A549 (cell line): ENCODE measurements around the gene CENPX. TPM values are rescaled to one million over a fixed set of nuclear protein-coding genes. Genes with fewer than 3 reads are reported as not detected.

Experiments
- ATAC-seq, 2 experiments: fragments of 200-7000 bp in 1 of 2; fragments of >200 bp in 1 of 2; cut with Nextera tagmentation in 1 of 2; cut with Tn5 transposase in 1 of 2; 3 replicates each; pipeline versions ENCODE4 v1.8.0 to v1.9.1; 2018 to 2020; ENCODE audit warnings: mild to moderate bottlenecking in 1 of 2, moderate library complexity in 1 of 2
- CTCF ChIA-PET: fragments of 300-600 bp; sonication (Branson Sonifier 250); formaldehyde crosslinking; extraction: SDS; loops from one replicate; lab custom pipeline; 2021; ENCODE audit warnings: antibody characterized with exemption, inconsistent platforms; lab: Yijun Ruan, JAX
- POLR2A ChIA-PET: fragments of 350-600 bp; formaldehyde crosslinking; extraction: SDS; loops from one replicate; lab custom pipeline; 2021; ENCODE audit warnings: antibody characterized with exemption, inconsistent platforms; lab: Yijun Ruan, JAX
- DNase-seq, 2 experiments: peaks; one replicate each; pipeline versions ENCODE4 v3.0.0 to v3.0.0-alpha.2; 2011 to 2016; ENCODE audit warnings: low read depth in 1 of 2, low spot score in 1 of 2
- FAIRE-seq: peaks from 2 replicates; lab custom pipeline; 2011; peaks lifted over from hg19 to GRCh38; lab: Jason Lieb, UNC
- H3K27ac ChIP-seq, 2 experiments: fragments of >200 bp; sonication (Bioruptor Twin); formaldehyde crosslinking; 3 replicates each; pipeline ENCODE4 v1.5.1; 2016 to 2017
- H3K4me1 ChIP-seq: fragments of >200 bp; sonication (Bioruptor Twin); formaldehyde crosslinking; 3 replicates; pipeline ENCODE4 v1.6.1; 2016
- H3K4me2 ChIP-seq: fragments of >200 bp; sonication (Bioruptor Twin); formaldehyde crosslinking; 3 replicates; pipeline ENCODE4 v1.6.1; 2016
- H3K4me3 ChIP-seq: fragments of >200 bp; sonication (Bioruptor Twin); formaldehyde crosslinking; 3 replicates; pipeline ENCODE4 v1.5.1; 2016
- H3K9me3 ChIP-seq: fragments of >200 bp; sonication (Bioruptor Twin); formaldehyde crosslinking; 3 replicates; pipeline ENCODE4 v1.6.1; 2016
- BHLHE40 ChIP-seq: IDR thresholded peaks from 2 replicates; pipeline ENCODE4 v1.6.1; 2012; ENCODE audit warnings: low read depth, low read length, inconsistent platforms
- CBX2 ChIP-seq: fragments of 200-600 bp; sonication (generic); IDR thresholded peaks from 2 replicates; pipeline ENCODE4 v1.6.1; 2016; ENCODE audit warnings: low read depth, mild to moderate bottlenecking, borderline replicate concordance
- CHD2 ChIP-seq: fragments of 150-350 bp; IDR thresholded peaks from 2 replicates; pipeline ENCODE4 v1.6.1; 2014; ENCODE audit warnings: low read length; ENCODE audit not compliant: partially characterized antibody
- EHF ChIP-seq: fragments of 250-450 bp; sonication (Bioruptor Pico); IDR thresholded peaks from 2 replicates; pipeline ENCODE4 v1.5.0; 2020; ENCODE audit warnings: mild to moderate bottlenecking
- EHMT2 ChIP-seq: fragments of 200-600 bp; sonication (generic); IDR thresholded peaks from 2 replicates; pipeline ENCODE4 v1.6.1; 2016; ENCODE audit warnings: antibody characterized with exemption, low read depth, mild to moderate bottlenecking, moderate library complexity
- FOSB ChIP-seq: fragments of 250-450 bp; sonication (Bioruptor Pico); IDR thresholded peaks from 2 replicates; pipeline ENCODE4 v1.5.0; 2020; ENCODE audit warnings: mild to moderate bottlenecking, moderate library complexity
- FOSL2 ChIP-seq, 2 experiments: fragments of 450-650 bp in 1 of 2; fragments of >200 bp in 1 of 2; sonication (Bioruptor Twin) in 1 of 2; formaldehyde crosslinking; IDR thresholded peaks; 2 replicates each; pipeline versions ENCODE4 v1.5.0 to v1.6.1; 2016 to 2020; ENCODE audit warnings: mild to moderate bottlenecking in 1 of 2, moderate library complexity in 1 of 2
- FOXS1 ChIP-seq: fragments of 250-450 bp; sonication (Bioruptor Pico); IDR thresholded peaks from 2 replicates; pipeline ENCODE4 v1.5.0; 2020; ENCODE audit warnings: mild to moderate bottlenecking, moderate library complexity
- KDM5A ChIP-seq: fragments of 200-600 bp; sonication (generic); IDR thresholded peaks from 2 replicates; pipeline ENCODE4 v1.6.1; 2016; ENCODE audit warnings: antibody characterized with exemption, mild to moderate bottlenecking
- PHF8 ChIP-seq: fragments of 200-600 bp; sonication (generic); IDR thresholded peaks from 2 replicates; pipeline ENCODE4 v1.6.1; 2016; ENCODE audit warnings: low read depth, mild to moderate bottlenecking, antibody characterized with exemption, moderate library complexity, borderline replicate concordance
- POLR2AphosphoS2 ChIP-seq: conservative IDR thresholded peaks from 2 replicates; pipeline ENCODE4 v1.6.1; 2012; ENCODE audit warnings: low read length, improper control_type of control experiment, inconsistent platforms
- RARB ChIP-seq: fragments of 250-450 bp; sonication (Bioruptor Pico); IDR thresholded peaks from 2 replicates; pipeline ENCODE4 v1.8.0; 2021; ENCODE audit warnings: mild to moderate bottlenecking, moderate library complexity
- SMC3 ChIP-seq: fragments of >200 bp; sonication (Bioruptor Twin); formaldehyde crosslinking; IDR thresholded peaks from 3 replicates; pipeline ENCODE4 v1.6.1; 2018; ENCODE audit warnings: inconsistent platforms
- SREBF2 ChIP-seq: fragments of 450-650 bp; IDR thresholded peaks from 2 replicates; pipeline ENCODE4 v1.6.1; 2014; ENCODE audit warnings: mild to moderate bottlenecking, moderate library complexity
- ZFP36 ChIP-seq: fragments of 450-650 bp; IDR thresholded peaks from 2 replicates; pipeline ENCODE4 v1.6.1; 2014; ENCODE audit warnings: borderline replicate concordance; ENCODE audit not compliant: partially characterized antibody
- WGBS: methylation state at CpG from one replicate; pipeline ENCODE4 v1.1.6; 2017; ENCODE audit errors: missing lambda C conversion rate; 5-methylcytosine and 5-hydroxymethylcytosine counted together
- polyA plus RNA-seq, 4 experiments: library from polyadenylated mRNA; depleted of rRNA in 3 of 4; stranded (reverse); fragments of >200 nt; fragmentation: RNase III in 1 of 4; extraction: RNeasy Plus Mini Kit Qiagen cat#74134 plus additional on column Dnase treatment in 1 of 4; gene quantifications; 2 replicates in 3 of 4; 3 replicates in 1 of 4; pipeline ENCODE4 v1.2.3, GENCODE V29; 2011 to 2017
- TF ChIP-seq, protein P1 (sequence below): fragments of >200 bp; sonication (Bioruptor Twin); formaldehyde crosslinking; IDR thresholded peaks from 2 replicates; pipeline ENCODE4 v1.6.1; 2016
- TF ChIP-seq, protein P2 (sequence below): IDR thresholded peaks from 2 replicates; pipeline ENCODE4 v1.6.1; 2012; ENCODE audit warnings: low read depth, borderline replicate concordance
- TF ChIP-seq, protein P3 (sequence below): fragments of 200-600 bp; sonication (generic); IDR thresholded peaks from 2 replicates; pipeline ENCODE4 v1.6.1; 2016; ENCODE audit warnings: antibody characterized with exemption, mild to moderate bottlenecking, moderate library complexity
- TF ChIP-seq, protein P4 (sequence below): fragments of 150-350 bp; IDR thresholded peaks from 2 replicates; pipeline ENCODE4 v1.6.1; 2014; ENCODE audit warnings: low read depth, mild to moderate bottlenecking, low read length
- TF ChIP-seq, protein P5 (sequence below): IDR thresholded peaks from 2 replicates; pipeline ENCODE4 v1.6.1; 2012
- TF ChIP-seq, protein P6 (sequence below): fragments of >200 bp; sonication (Bioruptor Twin); formaldehyde crosslinking; IDR thresholded peaks from 3 replicates; pipeline ENCODE4 v1.5.1; 2016

CENPX gene
- polyA plus RNA-seq, 2 of the 4 experiments (the other 2 are of a cell fraction), result 80.5 to 222 TPM

DNA sequence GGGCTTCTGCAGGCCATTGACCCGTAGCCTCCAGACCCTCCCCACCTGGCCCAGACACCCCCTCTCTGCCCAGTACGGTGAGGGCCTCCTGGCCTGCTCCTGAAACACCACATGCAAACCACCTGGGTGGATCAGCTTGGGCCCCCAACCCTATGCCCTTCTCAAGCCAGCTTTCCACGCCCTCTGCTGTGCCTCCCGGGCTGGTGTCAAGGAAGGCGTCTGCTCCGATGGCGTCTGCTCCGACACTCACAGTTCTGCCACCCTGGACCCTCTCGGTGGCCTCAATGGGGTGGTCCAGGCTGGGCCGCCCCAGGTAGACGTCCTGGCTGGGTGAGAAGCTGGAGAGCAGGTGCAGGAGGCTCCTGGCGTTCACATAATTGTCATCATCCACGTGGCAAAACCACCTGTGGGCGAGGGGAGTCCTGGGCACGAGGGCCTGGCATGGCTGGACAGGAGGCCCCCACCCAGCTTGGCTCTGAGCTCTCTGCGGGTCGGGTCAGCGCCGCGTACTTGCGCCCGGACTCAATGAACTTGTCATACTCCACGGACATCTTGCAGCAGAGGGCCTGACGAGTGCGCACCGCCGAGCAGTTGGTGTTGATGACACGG lies 27.6 kb upstream of the CENPX start (continued):
- TF ChIP-seq FOSB (CRISPR knock-in tag), result no peak
- TF ChIP-seq, protein P1, sequence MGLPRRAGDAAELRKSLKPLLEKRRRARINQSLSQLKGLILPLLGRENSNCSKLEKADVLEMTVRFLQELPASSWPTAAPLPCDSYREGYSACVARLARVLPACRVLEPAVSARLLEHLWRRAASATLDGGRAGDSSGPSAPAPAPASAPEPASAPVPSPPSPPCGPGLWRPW, result no peak
- no peak for TF ChIP-seq SMC3

DNA sequence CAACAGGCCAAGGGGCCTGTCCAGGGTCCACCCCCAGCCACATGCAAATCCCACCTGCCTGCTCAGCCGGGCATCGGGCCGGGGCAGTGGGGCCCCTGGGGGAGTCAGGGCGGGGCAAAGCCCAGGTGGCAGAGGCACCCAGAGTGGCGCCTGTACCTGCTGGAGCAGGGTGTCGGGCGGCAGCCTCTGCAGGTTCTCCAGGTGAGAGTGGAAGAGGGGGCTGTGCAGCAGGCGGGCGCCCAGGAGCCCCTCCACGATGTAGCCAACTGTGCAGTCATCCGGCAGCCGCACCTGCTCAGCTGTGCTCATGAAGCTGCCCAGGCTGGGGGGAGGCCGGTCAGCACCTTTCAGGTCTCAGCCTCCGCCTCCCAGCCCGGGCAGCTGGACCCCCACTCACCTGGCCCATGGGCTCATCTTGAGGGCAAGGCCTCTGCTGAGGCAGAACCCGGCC lies 26.9 kb upstream of the CENPX start:
- no peak for TF ChIP-seq BHLHE40
- TF ChIP-seq, protein P2, sequence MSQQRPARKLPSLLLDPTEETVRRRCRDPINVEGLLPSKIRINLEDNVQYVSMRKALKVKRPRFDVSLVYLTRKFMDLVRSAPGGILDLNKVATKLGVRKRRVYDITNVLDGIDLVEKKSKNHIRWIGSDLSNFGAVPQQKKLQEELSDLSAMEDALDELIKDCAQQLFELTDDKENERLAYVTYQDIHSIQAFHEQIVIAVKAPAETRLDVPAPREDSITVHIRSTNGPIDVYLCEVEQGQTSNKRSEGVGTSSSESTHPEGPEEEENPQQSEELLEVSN, result no peak
- no peak for TF ChIP-seq CHD2
- TF ChIP-seq, protein P3, sequence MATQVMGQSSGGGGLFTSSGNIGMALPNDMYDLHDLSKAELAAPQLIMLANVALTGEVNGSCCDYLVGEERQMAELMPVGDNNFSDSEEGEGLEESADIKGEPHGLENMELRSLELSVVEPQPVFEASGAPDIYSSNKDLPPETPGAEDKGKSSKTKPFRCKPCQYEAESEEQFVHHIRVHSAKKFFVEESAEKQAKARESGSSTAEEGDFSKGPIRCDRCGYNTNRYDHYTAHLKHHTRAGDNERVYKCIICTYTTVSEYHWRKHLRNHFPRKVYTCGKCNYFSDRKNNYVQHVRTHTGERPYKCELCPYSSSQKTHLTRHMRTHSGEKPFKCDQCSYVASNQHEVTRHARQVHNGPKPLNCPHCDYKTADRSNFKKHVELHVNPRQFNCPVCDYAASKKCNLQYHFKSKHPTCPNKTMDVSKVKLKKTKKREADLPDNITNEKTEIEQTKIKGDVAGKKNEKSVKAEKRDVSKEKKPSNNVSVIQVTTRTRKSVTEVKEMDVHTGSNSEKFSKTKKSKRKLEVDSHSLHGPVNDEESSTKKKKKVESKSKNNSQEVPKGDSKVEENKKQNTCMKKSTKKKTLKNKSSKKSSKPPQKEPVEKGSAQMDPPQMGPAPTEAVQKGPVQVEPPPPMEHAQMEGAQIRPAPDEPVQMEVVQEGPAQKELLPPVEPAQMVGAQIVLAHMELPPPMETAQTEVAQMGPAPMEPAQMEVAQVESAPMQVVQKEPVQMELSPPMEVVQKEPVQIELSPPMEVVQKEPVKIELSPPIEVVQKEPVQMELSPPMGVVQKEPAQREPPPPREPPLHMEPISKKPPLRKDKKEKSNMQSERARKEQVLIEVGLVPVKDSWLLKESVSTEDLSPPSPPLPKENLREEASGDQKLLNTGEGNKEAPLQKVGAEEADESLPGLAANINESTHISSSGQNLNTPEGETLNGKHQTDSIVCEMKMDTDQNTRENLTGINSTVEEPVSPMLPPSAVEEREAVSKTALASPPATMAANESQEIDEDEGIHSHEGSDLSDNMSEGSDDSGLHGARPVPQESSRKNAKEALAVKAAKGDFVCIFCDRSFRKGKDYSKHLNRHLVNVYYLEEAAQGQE, result no peak
- TF ChIP-seq, all 56 proteins: peak for 0
- ATAC-seq, result no peak
- no peak for FAIRE-seq
- ChIA-PET CTCF (interaction anchor here (0.9 to 21.7 kb wide), 7 partner anchors 8 to 90 kb away, joined by 3 to 191 read pairs (median 5); partner anchors contain the start of genes DCXR, NOTUM and RAC3), POLR2A (interaction anchor here (1.4 to 2.0 kb wide), 2 partner anchors 12 to 49 kb away, joined by 5 to 8 read pairs; partner anchors contain the start of genes DCXR and FASN)
- no peak overlapping the region for H3K4me3 ChIP-seq
- no peak for DNase-seq
- H3K4me2 ChIP-seq, result no peak overlapping the region
- peaks cover 16% of the 10 kb centered on the region; the same call in 2 of the 3 replicates for H3K4me1 ChIP-seq
- no peak overlapping the region for H3K27ac ChIP-seq
- no peaks in the 10 kb centered on the region for H3K9me3 ChIP-seq
- 94% methylated on average over 14 of the region's 16 CpGs for WGBS

DNA sequence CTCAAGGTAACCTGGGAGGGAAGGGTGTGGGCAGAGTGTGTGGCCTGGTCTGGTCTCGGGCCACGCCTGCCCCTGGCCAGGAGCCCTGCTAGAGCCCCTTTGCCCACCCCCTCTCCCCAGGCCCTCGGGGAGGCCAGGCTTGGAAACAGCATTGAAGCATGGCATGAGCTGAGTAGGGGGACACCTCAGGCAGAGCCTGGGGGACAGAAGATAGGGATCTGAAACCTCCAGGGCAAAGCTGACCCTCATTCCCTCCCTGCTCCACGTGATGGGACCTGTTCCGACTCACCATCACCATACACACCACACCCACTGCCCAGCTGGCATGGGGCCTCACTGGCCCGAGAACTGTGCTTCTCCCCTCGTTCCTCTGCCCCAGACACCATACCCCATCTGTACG lies 26.4 kb upstream of the CENPX start:
- POLR2A ChIA-PET, result no interaction called here
- CTCF ChIA-PET, result interaction anchor here (0.9 to 21.7 kb wide), 7 partner anchors 8 to 90 kb away, joined by 3 to 191 read pairs (median 5); partner anchors contain the start of genes DCXR, NOTUM and RAC3
- no peak for TF ChIP-seq FOXS1 (CRISPR knock-in tag)
- no peak for TF ChIP-seq PHF8
- no peak for TF ChIP-seq POLR2AphosphoS2
- no peak for TF ChIP-seq EHF (CRISPR knock-in tag)
- TF ChIP-seq, protein P4, sequence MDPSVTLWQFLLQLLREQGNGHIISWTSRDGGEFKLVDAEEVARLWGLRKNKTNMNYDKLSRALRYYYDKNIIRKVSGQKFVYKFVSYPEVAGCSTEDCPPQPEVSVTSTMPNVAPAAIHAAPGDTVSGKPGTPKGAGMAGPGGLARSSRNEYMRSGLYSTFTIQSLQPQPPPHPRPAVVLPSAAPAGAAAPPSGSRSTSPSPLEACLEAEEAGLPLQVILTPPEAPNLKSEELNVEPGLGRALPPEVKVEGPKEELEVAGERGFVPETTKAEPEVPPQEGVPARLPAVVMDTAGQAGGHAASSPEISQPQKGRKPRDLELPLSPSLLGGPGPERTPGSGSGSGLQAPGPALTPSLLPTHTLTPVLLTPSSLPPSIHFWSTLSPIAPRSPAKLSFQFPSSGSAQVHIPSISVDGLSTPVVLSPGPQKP, result no peak
- no peak for TF ChIP-seq CBX2
- TF ChIP-seq SREBF2, result no peak
- TF ChIP-seq RARB, result no peak
- TF ChIP-seq, protein P5, sequence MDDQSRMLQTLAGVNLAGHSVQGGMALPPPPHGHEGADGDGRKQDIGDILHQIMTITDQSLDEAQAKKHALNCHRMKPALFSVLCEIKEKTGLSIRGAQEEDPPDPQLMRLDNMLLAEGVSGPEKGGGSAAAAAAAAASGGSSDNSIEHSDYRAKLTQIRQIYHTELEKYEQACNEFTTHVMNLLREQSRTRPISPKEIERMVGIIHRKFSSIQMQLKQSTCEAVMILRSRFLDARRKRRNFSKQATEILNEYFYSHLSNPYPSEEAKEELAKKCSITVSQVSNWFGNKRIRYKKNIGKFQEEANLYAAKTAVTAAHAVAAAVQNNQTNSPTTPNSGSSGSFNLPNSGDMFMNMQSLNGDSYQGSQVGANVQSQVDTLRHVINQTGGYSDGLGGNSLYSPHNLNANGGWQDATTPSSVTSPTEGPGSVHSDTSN, result no peak
- no peak for TF ChIP-seq BHLHE40
- no peak for TF ChIP-seq FOSL2 (IDR thresholded peaks at IDR 0.05)
- TF ChIP-seq FOSL2 (CRISPR knock-in tag; IDR thresholded peaks at IDR 0.05), result no peak
- no peak for TF ChIP-seq KDM5A
- TF ChIP-seq ZFP36, result no peak
- TF ChIP-seq, protein P6, sequence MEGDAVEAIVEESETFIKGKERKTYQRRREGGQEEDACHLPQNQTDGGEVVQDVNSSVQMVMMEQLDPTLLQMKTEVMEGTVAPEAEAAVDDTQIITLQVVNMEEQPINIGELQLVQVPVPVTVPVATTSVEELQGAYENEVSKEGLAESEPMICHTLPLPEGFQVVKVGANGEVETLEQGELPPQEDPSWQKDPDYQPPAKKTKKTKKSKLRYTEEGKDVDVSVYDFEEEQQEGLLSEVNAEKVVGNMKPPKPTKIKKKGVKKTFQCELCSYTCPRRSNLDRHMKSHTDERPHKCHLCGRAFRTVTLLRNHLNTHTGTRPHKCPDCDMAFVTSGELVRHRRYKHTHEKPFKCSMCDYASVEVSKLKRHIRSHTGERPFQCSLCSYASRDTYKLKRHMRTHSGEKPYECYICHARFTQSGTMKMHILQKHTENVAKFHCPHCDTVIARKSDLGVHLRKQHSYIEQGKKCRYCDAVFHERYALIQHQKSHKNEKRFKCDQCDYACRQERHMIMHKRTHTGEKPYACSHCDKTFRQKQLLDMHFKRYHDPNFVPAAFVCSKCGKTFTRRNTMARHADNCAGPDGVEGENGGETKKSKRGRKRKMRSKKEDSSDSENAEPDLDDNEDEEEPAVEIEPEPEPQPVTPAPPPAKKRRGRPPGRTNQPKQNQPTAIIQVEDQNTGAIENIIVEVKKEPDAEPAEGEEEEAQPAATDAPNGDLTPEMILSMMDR, result no peak
- TF ChIP-seq EHMT2, result no peak

More for the DNA sequence above, 26.4 kb upstream of the CENPX start:
- ATAC-seq (no peak), FAIRE-seq (no peak), DNase-seq (no peak)
- Histone ChIP-seq H3K4me3 (no peak overlapping the region), H3K9me3 (no peaks in the 10 kb centered on the region), H3K4me1 (peaks cover 16% of the 10 kb centered on the region; the same call in 2 of the 3 replicates), H3K27ac (no peak overlapping the region), H3K4me2 (no peak overlapping the region)
- 87% methylated on average over 6 of the region's 8 CpGs for WGBS
